BE2C (cell line): ENCODE data around the gene ACBD4.
"Not testable (repeated sequence)": the region's sequence is repeated elsewhere in the genome, so short reads cannot be mapped to it uniquely, and the experiment has no call there.

ENCODE experiments used
- DNase-seq: peaks from one replicate; pipeline ENCODE4 v3.0.0-alpha.2; 2020
- H3K27me3 ChIP-seq: fragments of 250-450 bp; sonication (Bioruptor Pico); 2 replicates; pipeline ENCODE4 v1.5.1; 2020; ENCODE audit warnings: mild to moderate bottlenecking
- H3K36me3 ChIP-seq: fragments of 250-450 bp; sonication (Bioruptor Pico); 2 replicates; pipeline ENCODE4 v1.5.1; 2020; ENCODE audit warnings: mild to moderate bottlenecking
- H3K4me1 ChIP-seq: fragments of 250-450 bp; sonication (Bioruptor Pico); 2 replicates; pipeline ENCODE4 v1.5.1; 2020
- H3K4me3 ChIP-seq: 2 replicates; pipeline ENCODE4 v1.5.1; 2011; ENCODE audit warnings: low read depth, low read length
- H3K9me3 ChIP-seq: fragments of 250-450 bp; sonication (Bioruptor Pico); 2 replicates; pipeline ENCODE4 v1.5.1; 2020
- TF ChIP-seq, protein P1 (sequence below): IDR thresholded peaks from 2 replicates; pipeline ENCODE4 v1.5.1; 2012; ENCODE audit warnings: mild to moderate bottlenecking, low read depth, low read length

Gene ACBD4

GRCh38 chr17:45121055-45121454 is 14.4 kb upstream of the ACBD4 start:
- H3K9me3 ChIP-seq: no peaks in the 10 kb centered on the region
- no peak overlapping the region for H3K4me3 ChIP-seq
- no peaks in the 10 kb centered on the region for H3K36me3 ChIP-seq
- no peaks in the 10 kb centered on the region for H3K27me3 ChIP-seq
- no peak for DNase-seq
- TF ChIP-seq, protein P1, sequence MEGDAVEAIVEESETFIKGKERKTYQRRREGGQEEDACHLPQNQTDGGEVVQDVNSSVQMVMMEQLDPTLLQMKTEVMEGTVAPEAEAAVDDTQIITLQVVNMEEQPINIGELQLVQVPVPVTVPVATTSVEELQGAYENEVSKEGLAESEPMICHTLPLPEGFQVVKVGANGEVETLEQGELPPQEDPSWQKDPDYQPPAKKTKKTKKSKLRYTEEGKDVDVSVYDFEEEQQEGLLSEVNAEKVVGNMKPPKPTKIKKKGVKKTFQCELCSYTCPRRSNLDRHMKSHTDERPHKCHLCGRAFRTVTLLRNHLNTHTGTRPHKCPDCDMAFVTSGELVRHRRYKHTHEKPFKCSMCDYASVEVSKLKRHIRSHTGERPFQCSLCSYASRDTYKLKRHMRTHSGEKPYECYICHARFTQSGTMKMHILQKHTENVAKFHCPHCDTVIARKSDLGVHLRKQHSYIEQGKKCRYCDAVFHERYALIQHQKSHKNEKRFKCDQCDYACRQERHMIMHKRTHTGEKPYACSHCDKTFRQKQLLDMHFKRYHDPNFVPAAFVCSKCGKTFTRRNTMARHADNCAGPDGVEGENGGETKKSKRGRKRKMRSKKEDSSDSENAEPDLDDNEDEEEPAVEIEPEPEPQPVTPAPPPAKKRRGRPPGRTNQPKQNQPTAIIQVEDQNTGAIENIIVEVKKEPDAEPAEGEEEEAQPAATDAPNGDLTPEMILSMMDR: no peak
- peaks cover 14% of the 10 kb centered on the region for H3K4me1 ChIP-seq

GRCh38 chr17:45123076-45123770 is 12.3 kb upstream of the ACBD4 start:
- Histone ChIP-seq H3K27me3 (no peaks in the 10 kb centered on the region), H3K4me3 (no peak overlapping the region), H3K9me3 (no peaks in the 10 kb centered on the region), H3K36me3 (no peaks in the 10 kb centered on the region), H3K4me1 (peaks cover 14% of the 10 kb centered on the region)
- no peak for DNase-seq
- TF ChIP-seq, protein P1: no peak

DNA sequence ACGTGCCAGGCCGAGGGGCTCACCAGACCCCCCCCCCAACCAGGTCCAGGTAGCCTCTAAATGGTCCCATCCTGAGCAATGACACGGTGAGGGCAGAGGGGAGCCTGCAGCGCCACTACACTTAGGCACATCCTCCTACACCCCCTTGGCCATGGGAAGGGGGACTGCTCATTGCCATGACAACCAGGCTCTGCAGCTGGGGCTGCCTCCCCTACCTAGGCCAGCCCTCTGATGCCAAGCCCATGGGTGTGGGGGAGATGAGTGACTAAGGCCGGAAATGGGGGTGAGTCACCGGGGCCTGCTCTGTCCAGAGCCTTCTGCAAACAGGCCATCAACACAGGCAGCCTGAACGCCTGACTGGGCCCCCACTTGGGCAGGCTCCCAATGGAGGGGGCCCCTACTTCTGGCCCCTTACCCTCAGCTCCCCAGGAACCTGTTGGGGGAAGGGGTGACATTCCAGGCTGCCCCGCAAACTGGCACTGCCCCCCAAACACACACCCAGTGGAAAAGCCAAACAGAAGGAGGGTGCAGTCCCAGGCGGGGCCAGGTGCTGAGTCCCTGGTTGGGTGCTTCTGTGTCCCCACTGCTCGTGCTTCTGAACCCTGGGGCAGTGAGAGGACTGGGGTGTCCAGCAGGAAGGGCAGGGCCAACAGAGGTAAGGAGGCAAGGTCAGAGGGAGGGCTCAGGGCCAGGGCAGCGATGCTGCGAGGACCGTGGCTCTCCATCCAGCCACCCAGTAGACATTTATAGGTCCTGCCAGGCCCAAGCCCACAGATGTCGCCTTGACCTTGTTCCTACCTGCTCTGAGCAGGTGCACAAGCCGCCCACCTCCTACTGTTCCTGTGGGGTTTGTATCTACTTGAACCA is 11.3 kb upstream of the ACBD4 start:
- peak; percentile 91 for DNase-seq
- no peak overlapping the region for H3K4me3 ChIP-seq
- H3K4me1 ChIP-seq: peaks cover 14% of the 10 kb centered on the region
- H3K9me3 ChIP-seq: no peaks in the 10 kb centered on the region
- H3K27me3 ChIP-seq: no peaks in the 10 kb centered on the region
- H3K36me3 ChIP-seq: no peaks in the 10 kb centered on the region
- TF ChIP-seq, protein P1: no peak

- H3K9me3 ChIP-seq, DNase-seq, H3K36me3 ChIP-seq, H3K4me3 ChIP-seq, H3K27me3 ChIP-seq: not testable (repeated sequence)
- H3K4me1 ChIP-seq: peaks cover 14% of the 10 kb centered on the region
Observed at GRCh38 chr17:45124797-45125122, 10.7 kb upstream of the ACBD4 start.

GRCh38 chr17:45125509-45125908 is 10.0 kb upstream of the ACBD4 start:
- Histone ChIP-seq H3K9me3 (no peaks in the 10 kb centered on the region), H3K27me3 (no peaks in the 10 kb centered on the region), H3K4me3 (no peak overlapping the region), H3K4me1 (peaks cover 14% of the 10 kb centered on the region), H3K36me3 (no peaks in the 10 kb centered on the region)
- TF ChIP-seq, protein P1: no peak
- no peak for DNase-seq

- Histone ChIP-seq H3K27me3 (no peaks in the 10 kb centered on the region), H3K36me3 (no peaks in the 10 kb centered on the region), H3K9me3 (no peaks in the 10 kb centered on the region), H3K4me3 (no peak overlapping the region), H3K4me1 (peaks cover 14% of the 10 kb centered on the region)
- peak; percentile 10 for DNase-seq
- TF ChIP-seq, protein P1: no peak
Observed at GRCh38 chr17:45127207-45127547, 8.3 kb upstream of the ACBD4 start.
